SK-N-SH treated with all-trans-retinoic acid at 6 μM for 48 hours (cell line): ENCODE results near the gene HOXA13.

Experiments
- ATAC-seq: fragments of 200-7000 bp; cut with Tn5 transposase; 3 replicates; pipeline ENCODE4 v1.9.1; 2020; ENCODE audit warnings: mild to moderate bottlenecking, moderate library complexity
- ARNTL ChIP-seq: fragments of 450-650 bp; formaldehyde crosslinking; IDR thresholded peaks from 2 replicates; pipeline ENCODE4 v1.5.0; 2020; ENCODE audit warnings: low read depth, mild to moderate bottlenecking, moderate library complexity, borderline replicate concordance
- BACH2 ChIP-seq: fragments of 250-450 bp; sonication (Bioruptor Pico); IDR thresholded peaks from 2 replicates; pipeline ENCODE4 v1.9.0; 2021; ENCODE audit warnings: mild to moderate bottlenecking, borderline replicate concordance
- CSDC2 ChIP-seq: fragments of 250-450 bp; sonication (Bioruptor Pico); IDR thresholded peaks from 2 replicates; pipeline ENCODE4 v1.5.0; 2020; ENCODE audit warnings: mild to moderate bottlenecking, moderate library complexity
- ESRRG ChIP-seq: fragments of 250-450 bp; sonication (Bioruptor Pico); IDR thresholded peaks from 2 replicates; pipeline ENCODE4 v1.6.1; 2021; ENCODE audit warnings: mild to moderate bottlenecking
- GLIS3 ChIP-seq: fragments of 250-450 bp; sonication (Bioruptor Pico); IDR thresholded peaks from 2 replicates; pipeline ENCODE4 v1.5.0; 2020; ENCODE audit warnings: mild to moderate bottlenecking, moderate library complexity
- ISL1 ChIP-seq: fragments of 250-450 bp; sonication (Bioruptor Pico); IDR thresholded peaks from 2 replicates; pipeline ENCODE4 v2.1.2; 2022; ENCODE audit warnings: mild to moderate bottlenecking, moderate library complexity
- OSR1 ChIP-seq: fragments of 250-450 bp; sonication (Bioruptor Pico); IDR thresholded peaks from 2 replicates; pipeline ENCODE4 v1.8.0; 2022; ENCODE audit warnings: moderate library complexity, mild to moderate bottlenecking, inconsistent platforms
- POU6F1 ChIP-seq: fragments of 250-450 bp; sonication (Bioruptor Pico); IDR thresholded peaks from 2 replicates; pipeline ENCODE4 v1.8.0; 2021; ENCODE audit warnings: low read depth, mild to moderate bottlenecking, moderate library complexity, borderline replicate concordance
- PPARA ChIP-seq: fragments of 250-450 bp; sonication (Bioruptor Pico); IDR thresholded peaks from 2 replicates; pipeline ENCODE4 v1.5.0; 2020; ENCODE audit warnings: mild to moderate bottlenecking, borderline replicate concordance
- RARB ChIP-seq: fragments of 250-450 bp; sonication (Bioruptor Pico); IDR thresholded peaks from 2 replicates; pipeline ENCODE4 v1.8.0; 2021; ENCODE audit warnings: mild to moderate bottlenecking, moderate library complexity
- SNAI2 ChIP-seq: fragments of 250-450 bp; sonication (Bioruptor Pico); IDR thresholded peaks from 2 replicates; pipeline ENCODE4 v1.5.0; 2020; ENCODE audit warnings: mild to moderate bottlenecking, moderate library complexity
- TCF4 ChIP-seq: fragments of 250-450 bp; sonication (Bioruptor Pico); IDR thresholded peaks from 2 replicates; pipeline ENCODE4 v1.8.0; 2021; ENCODE audit warnings: mild to moderate bottlenecking, moderate library complexity, borderline replicate concordance
- TOX ChIP-seq: fragments of 250-450 bp; sonication (Bioruptor Pico); IDR thresholded peaks from 2 replicates; pipeline ENCODE4 v1.8.0; 2021; ENCODE audit warnings: mild to moderate bottlenecking, moderate library complexity, borderline replicate concordance
- TSHZ2 ChIP-seq: fragments of 250-450 bp; sonication (Bioruptor Pico); IDR thresholded peaks from 2 replicates; pipeline ENCODE4 v1.5.0; 2020; ENCODE audit warnings: mild to moderate bottlenecking, moderate library complexity
- ZC3H10 ChIP-seq: fragments of 250-450 bp; sonication (Bioruptor Pico); IDR thresholded peaks from 2 replicates; pipeline ENCODE4 v1.5.1; 2021; ENCODE audit warnings: mild to moderate bottlenecking, moderate library complexity
- ZFP3 ChIP-seq: fragments of 250-450 bp; sonication (Bioruptor Pico); IDR thresholded peaks from 2 replicates; pipeline ENCODE4 v1.5.0; 2020; ENCODE audit warnings: mild to moderate bottlenecking, moderate library complexity
- ZFP30 ChIP-seq: fragments of 450-650 bp; formaldehyde crosslinking; IDR thresholded peaks from 2 replicates; pipeline ENCODE4 v1.5.0; 2022; ENCODE audit warnings: mild to moderate bottlenecking, moderate library complexity
- ZNF565 ChIP-seq: fragments of 450-650 bp; formaldehyde crosslinking; conservative IDR thresholded peaks from 2 replicates; pipeline ENCODE4 v1.5.0; 2020; ENCODE audit warnings: low read depth, mild to moderate bottlenecking, moderate library complexity
- ZNF70 ChIP-seq: fragments of 450-650 bp; formaldehyde crosslinking; IDR thresholded peaks from 2 replicates; pipeline ENCODE4 v1.5.0; 2020; ENCODE audit warnings: mild to moderate bottlenecking, moderate library complexity
- ZNF8 ChIP-seq: fragments of 450-650 bp; formaldehyde crosslinking; IDR thresholded peaks from 2 replicates; pipeline ENCODE4 v1.5.0; 2020; ENCODE audit warnings: mild to moderate bottlenecking, moderate library complexity

The HOXA13 gene

GRCh38 chr7:27170426-27171324, 29.2 kb downstream of the HOXA13 start:
- TF ChIP-seq ZNF565 (CRISPR knock-in tag), result no peak
- no peak for TF ChIP-seq ARNTL
- TF ChIP-seq TOX (CRISPR knock-in tag), result no peak
- TF ChIP-seq BACH2 (CRISPR knock-in tag), result no peak
- TF ChIP-seq ZFP30 (CRISPR knock-in tag), result no peak
- no peak for TF ChIP-seq ISL1 (CRISPR knock-in tag)
- no peak for TF ChIP-seq TCF4 (CRISPR knock-in tag)
- TF ChIP-seq ESRRG (CRISPR knock-in tag), result no peak
- TF ChIP-seq ZFP3, result no peak
- no peak for TF ChIP-seq ZNF70 (CRISPR knock-in tag)
- TF ChIP-seq ZC3H10 (CRISPR knock-in tag), result no peak
- TF ChIP-seq TSHZ2 (CRISPR knock-in tag), result no peak
- TF ChIP-seq OSR1, result no peak
- no peak for TF ChIP-seq GLIS3 (CRISPR knock-in tag)

GRCh38 chr7:27169658-27170425, 30.0 kb downstream of the HOXA13 start:
- peak; percentile 3; the same call in 1 of the 3 replicates for ATAC-seq
- no peak for TF ChIP-seq RARB (CRISPR knock-in tag)
- TF ChIP-seq TSHZ2 (CRISPR knock-in tag), result no peak
- TF ChIP-seq OSR1, result no peak

More at GRCh38 chr7:27170426-27171324, 29.2 kb downstream of the HOXA13 start:
- no peak for ATAC-seq

GRCh38 chr7:27168265-27168947, 31.5 kb downstream of the HOXA13 start:
- no peak for TF ChIP-seq SNAI2 (CRISPR knock-in tag)
- TF ChIP-seq PPARA, result no peak
- TF ChIP-seq POU6F1 (CRISPR knock-in tag), result no peak
- no peak for TF ChIP-seq ZNF8 (CRISPR knock-in tag)
- no peak for ATAC-seq

- ATAC-seq, result no peak
- no peak for TF ChIP-seq CSDC2 (CRISPR knock-in tag)
- no peak for TF ChIP-seq RARB (CRISPR knock-in tag)
- no peak for TF ChIP-seq ARNTL
- no peak for TF ChIP-seq PPARA
- TF ChIP-seq ZC3H10 (CRISPR knock-in tag), result no peak
- no peak for TF ChIP-seq ZFP30 (CRISPR knock-in tag)
- TF ChIP-seq, all 23 proteins: peak for 0
These were observed 32.0 kb downstream of the HOXA13 start for GRCh38 chr7:27167916-27168264.
